ENCODE measurements around the gene DHDH. TPM values are rescaled to one million over a fixed set of nuclear protein-coding genes. Genes with fewer than 3 reads are reported as not detected.
"Not testable (repeated sequence)": the region's sequence is repeated elsewhere in the genome, so short reads cannot be mapped to it uniquely, and the experiment has no call there.

Gene DHDH
- total RNA-seq: not detected in 2 replicates

- DNase-seq (ENCODE audit: low read depth, low spot score): no peak
Observed at GRCh38 chr19:48933382-48933932, at the start of gene DHDH. Gene DHDH (plus strand): TSS chr19:48933699. CDS start chr19:48933722, 23 bp downstream.

- no peak for DNase-seq (ENCODE audit: low read depth, low spot score)
Observed at GRCh38 chr19:48883726-48884125, 49.8 kb upstream of the DHDH start.

GRCh38 chr19:48887861-48888612 is 45.5 kb upstream of the DHDH start:
- no peak for DNase-seq (ENCODE audit: low read depth, low spot score)

- DNase-seq (ENCODE audit: low read depth, low spot score): not testable (repeated sequence)
Observed at GRCh38 chr19:48889496-48889895, 44.0 kb upstream of the DHDH start.

GRCh38 chr19:48890551-48890950 is 42.9 kb upstream of the DHDH start:
- no peak for DNase-seq (ENCODE audit: low read depth, low spot score)

- no peak for DNase-seq (ENCODE audit: low read depth, low spot score)
Observed at GRCh38 chr19:48895226-48895625, 38.3 kb upstream of the DHDH start.

GRCh38 chr19:48896191-48896720 is 37.2 kb upstream of the DHDH start:
- DNase-seq (ENCODE audit: low read depth, low spot score): no peak

- no peak for DNase-seq (ENCODE audit: low read depth, low spot score)
Observed at GRCh38 chr19:48897181-48897580, 36.3 kb upstream of the DHDH start.

- not testable (repeated sequence) for DNase-seq (ENCODE audit: low read depth, low spot score)
Observed at GRCh38 chr19:48899386-48899749, 34.1 kb upstream of the DHDH start.

GRCh38 chr19:48899781-48900476 is 33.6 kb upstream of the DHDH start, which contains the start of gene NUCB1:
Gene NUCB1 (plus strand): TSS chr19:48900312. CDS start chr19:48900797, 485 bp downstream.
- peak; percentile 87 for DNase-seq (ENCODE audit: low read depth, low spot score)

GRCh38 chr19:48900477-48901406 is 32.8 kb upstream of the DHDH start:
- no peak for DNase-seq (ENCODE audit: low read depth, low spot score)

- not testable (repeated sequence) for DNase-seq (ENCODE audit: low read depth, low spot score)
Observed at GRCh38 chr19:48902291-48902690, 31.2 kb upstream of the DHDH start.

GRCh38 chr19:48903788-48904187 is 29.7 kb upstream of the DHDH start:
- DNase-seq (ENCODE audit: low read depth, low spot score): not testable (repeated sequence)

- no peak for DNase-seq (ENCODE audit: low read depth, low spot score)
Observed at GRCh38 chr19:48905664-48906063, 27.8 kb upstream of the DHDH start.

- no peak for DNase-seq (ENCODE audit: low read depth, low spot score)
Observed at GRCh38 chr19:48906324-48906723, 27.2 kb upstream of the DHDH start.

- DNase-seq (ENCODE audit: low read depth, low spot score): no peak
Observed at GRCh38 chr19:48907671-48908070, 25.8 kb upstream of the DHDH start.

GRCh38 chr19:48909424-48910077 is 23.9 kb upstream of the DHDH start:
- not testable (repeated sequence) for DNase-seq (ENCODE audit: low read depth, low spot score)

GRCh38 chr19:48910803-48911202 is 22.7 kb upstream of the DHDH start:
- DNase-seq (ENCODE audit: low read depth, low spot score): no peak

GRCh38 chr19:48913114-48913889 is 20.2 kb upstream of the DHDH start:
- no peak for DNase-seq (ENCODE audit: low read depth, low spot score)

GRCh38 chr19:48914181-48914580 is 19.3 kb upstream of the DHDH start:
- DNase-seq (ENCODE audit: low read depth, low spot score): no peak
